Measurements from ENCODE around the gene MCTP2. TPM values are rescaled to one million over a fixed set of nuclear protein-coding genes. Genes with fewer than 3 reads are reported as not detected.

The MCTP2 gene
- total and polyA plus RNA-seq, 12 donors = 0.24 to 8.3 (median 0.89) TPM

DNA sequence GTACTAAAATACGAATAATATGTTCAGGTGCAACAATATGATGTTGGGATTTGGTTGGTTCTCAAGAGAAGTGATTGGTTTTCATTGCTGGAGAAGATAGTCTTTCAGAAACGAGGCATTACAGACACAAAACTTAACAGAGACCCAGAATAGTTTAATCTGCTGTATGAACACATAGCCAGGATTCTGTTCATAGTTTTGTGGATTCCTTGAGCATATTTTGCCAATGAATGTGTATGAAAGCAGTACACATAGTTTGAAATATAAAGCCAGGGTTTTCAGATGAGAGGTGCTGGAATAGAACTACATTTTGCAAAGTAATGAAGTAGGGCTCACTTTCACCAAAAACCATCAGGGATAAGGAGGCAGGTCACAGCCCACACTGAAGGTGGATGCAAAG, 5.7 kb upstream of the MCTP2 start:
- no peak overlapping the region for H3K4me3 ChIP-seq
- TF ChIP-seq, protein P1, sequence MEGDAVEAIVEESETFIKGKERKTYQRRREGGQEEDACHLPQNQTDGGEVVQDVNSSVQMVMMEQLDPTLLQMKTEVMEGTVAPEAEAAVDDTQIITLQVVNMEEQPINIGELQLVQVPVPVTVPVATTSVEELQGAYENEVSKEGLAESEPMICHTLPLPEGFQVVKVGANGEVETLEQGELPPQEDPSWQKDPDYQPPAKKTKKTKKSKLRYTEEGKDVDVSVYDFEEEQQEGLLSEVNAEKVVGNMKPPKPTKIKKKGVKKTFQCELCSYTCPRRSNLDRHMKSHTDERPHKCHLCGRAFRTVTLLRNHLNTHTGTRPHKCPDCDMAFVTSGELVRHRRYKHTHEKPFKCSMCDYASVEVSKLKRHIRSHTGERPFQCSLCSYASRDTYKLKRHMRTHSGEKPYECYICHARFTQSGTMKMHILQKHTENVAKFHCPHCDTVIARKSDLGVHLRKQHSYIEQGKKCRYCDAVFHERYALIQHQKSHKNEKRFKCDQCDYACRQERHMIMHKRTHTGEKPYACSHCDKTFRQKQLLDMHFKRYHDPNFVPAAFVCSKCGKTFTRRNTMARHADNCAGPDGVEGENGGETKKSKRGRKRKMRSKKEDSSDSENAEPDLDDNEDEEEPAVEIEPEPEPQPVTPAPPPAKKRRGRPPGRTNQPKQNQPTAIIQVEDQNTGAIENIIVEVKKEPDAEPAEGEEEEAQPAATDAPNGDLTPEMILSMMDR (IDR thresholded peaks at IDR 0.05) = no peak
- H3K27ac ChIP-seq = no peak overlapping the region
- DNase-seq = no peak
- peaks cover 0 to 51% (median 22%) of the 10 kb centered on the region in 7 donors for H3K27me3 ChIP-seq
- peaks cover 0 to 15% (median 0%) of the 10 kb centered on the region in 9 donors for H3K4me1 ChIP-seq
- WGBS, 2 donors = 45 to 50% methylated on average over 2 of the region's 2 CpGs
- intact Hi-C loops (cut with DNase I) = no loop called here
- H3K36me3 ChIP-seq = no peaks in the 10 kb centered on the region
- H3K9me3 ChIP-seq = no peaks in the 10 kb centered on the region
- no peak for ATAC-seq

DNA sequence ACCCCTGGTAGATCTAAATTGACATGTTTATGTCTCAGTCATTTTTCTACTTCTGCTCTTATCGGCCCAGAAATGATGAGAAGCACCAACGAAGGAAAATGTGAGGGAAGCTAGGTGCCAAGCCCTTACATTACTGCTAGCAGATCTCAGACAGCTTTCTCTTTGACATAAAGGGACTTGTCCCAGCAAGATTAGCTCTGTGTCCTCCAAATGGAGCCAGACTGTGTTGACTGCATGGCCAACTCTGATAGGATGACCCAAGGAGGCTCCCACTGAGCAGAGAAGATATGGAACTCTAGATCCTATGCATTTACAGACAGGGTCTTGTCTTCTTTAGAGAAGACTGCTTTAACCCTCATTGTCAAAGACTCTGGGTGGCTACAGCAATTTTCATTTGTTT, 2.8 kb upstream of the MCTP2 start:
- Histone ChIP-seq H3K4me1 (peaks cover 0 to 39% (median 8%) of the 10 kb centered on the region in 9 donors), H3K36me3 (no peaks in the 10 kb centered on the region), H3K27me3 (peaks cover 9 to 78% (median 44%) of the 10 kb centered on the region in 7 donors), H3K9me3 (no peaks in the 10 kb centered on the region), H3K4me3 (no peak overlapping the region), H3K27ac (no peak overlapping the region)
- DNase-seq = no peak
- no peak for ATAC-seq
- TF ChIP-seq, protein P1 (IDR thresholded peaks at IDR 0.05) = no peak
- intact Hi-C loops (cut with DNase I) = no loop called here
- 83 to 88% methylated on average over 2 of the region's 2 CpGs for WGBS, 2 donors

DNA sequence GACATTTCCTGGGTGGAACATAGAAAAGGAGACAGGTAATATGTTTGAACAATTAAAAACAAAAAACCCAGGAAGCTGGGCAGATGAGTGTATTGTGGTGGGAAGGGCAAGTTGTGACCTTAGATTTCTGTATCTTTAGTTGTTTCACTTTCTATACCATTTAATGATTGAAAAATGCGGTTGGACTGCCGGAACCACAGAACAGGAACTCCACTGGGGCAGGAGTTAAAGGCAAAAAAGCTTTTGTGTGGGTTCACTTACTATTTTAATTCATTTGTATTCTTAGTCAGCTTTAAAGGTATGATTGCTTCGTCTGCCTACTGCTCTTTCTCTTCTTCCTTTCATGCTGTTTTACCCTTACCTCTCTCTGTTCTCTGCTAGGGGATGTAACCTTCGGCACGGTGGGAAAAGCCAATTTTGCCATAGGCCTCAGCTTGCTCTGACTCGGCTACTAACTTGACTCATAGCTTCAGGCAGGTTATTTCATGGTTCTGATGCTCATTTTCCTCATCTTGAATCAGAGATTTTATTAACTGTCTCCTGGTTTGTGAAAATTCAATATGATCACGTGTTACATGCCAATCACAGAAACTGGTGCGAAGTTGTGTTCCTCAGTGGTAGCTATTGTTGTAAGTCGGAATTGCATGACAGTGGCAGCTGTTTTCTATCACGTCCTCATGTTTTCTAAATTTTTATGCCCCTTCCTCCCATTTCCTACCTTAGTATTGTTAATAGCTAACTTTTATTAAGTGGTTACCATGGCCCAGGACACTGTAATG, 1.6 kb upstream of the MCTP2 start:
- peak overlapping the region in 1 of 10 donors; percentile 89 for H3K27ac ChIP-seq
- intact Hi-C loops (cut with DNase I) = no loop called here
- TF ChIP-seq, protein P1 (IDR thresholded peaks at IDR 0.05) = no peak
- peaks cover 0 to 50% (median 8%) of the 10 kb centered on the region in 9 donors for H3K4me1 ChIP-seq
- DNase-seq (no peak), ATAC-seq (no peak)
- H3K9me3 ChIP-seq = no peaks in the 10 kb centered on the region
- peak overlapping the region in 2 of 10 donors; percentile 62 to 74 for H3K4me3 ChIP-seq
- WGBS, 2 donors = 79 to 81% methylated on average over 10 of the region's 10 CpGs
- no peaks in the 10 kb centered on the region for H3K36me3 ChIP-seq
- H3K27me3 ChIP-seq = peaks cover 9 to 78% (median 41%) of the 10 kb centered on the region in 7 donors

DNA sequence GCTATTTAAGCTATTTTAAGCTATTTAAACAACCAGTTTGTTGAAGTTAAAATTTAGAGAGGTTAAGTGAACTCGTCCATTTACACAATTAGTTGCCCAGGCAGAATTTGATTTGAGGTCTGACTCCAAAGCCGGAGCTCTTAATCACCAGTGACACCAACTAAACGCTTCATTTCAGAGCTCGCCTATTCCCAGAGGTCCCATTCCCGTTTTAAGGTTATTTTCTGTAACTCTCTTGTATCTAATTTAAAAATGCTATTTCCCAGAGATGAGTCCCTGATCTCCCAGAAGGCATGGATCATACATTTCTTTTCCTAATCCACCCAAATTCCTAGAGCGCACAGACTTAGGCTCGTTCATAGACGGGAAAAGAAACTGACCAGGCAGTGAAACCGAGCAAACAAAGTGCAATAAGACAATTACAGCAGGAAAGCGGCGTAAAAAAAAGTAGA, 904 bp upstream of the MCTP2 start:
- Histone ChIP-seq H3K27ac (peak overlapping the region in 1 of 10 donors; percentile 89), H3K9me3 (no peaks in the 10 kb centered on the region), H3K27me3 (peaks cover 9 to 73% (median 39%) of the 10 kb centered on the region in 7 donors), H3K36me3 (no peaks in the 10 kb centered on the region), H3K4me1 (peaks cover 0 to 54% (median 8%) of the 10 kb centered on the region in 9 donors), H3K4me3 (peak overlapping the region; percentile 28 to 74 (median 53))
- intact Hi-C loops (cut with DNase I) = no loop called here
- WGBS, 2 donors = 35 to 40% methylated on average over 11 of the region's 11 CpGs
- TF ChIP-seq, protein P1 (IDR thresholded peaks at IDR 0.05) = no peak
- ATAC-seq = peak in 1 of 8 donors; percentile 8
- DNase-seq = no peak

Data from heart right ventricle (tissue), 16 donors.